Measurements from ENCODE around the gene RPS19BP1. TPM values are rescaled to one million over a fixed set of nuclear protein-coding genes. Genes with fewer than 3 reads are reported as not detected.

RPS19BP1 gene
- total RNA-seq, 4 donors from 2014 or later, result 59.4 to 132 (median 93.7) TPM

- peak; percentile 56 to 84 (median 58) for DNase-seq
- H3K4me3 ChIP-seq, result no peak overlapping the region
- H3K27me3 ChIP-seq, result no peaks in the 10 kb centered on the region
- TF ChIP-seq POLR2A (IDR thresholded peaks at IDR 0.05), result peak in 1 of 2 donors; percentile 35
- TF ChIP-seq, protein P1, sequence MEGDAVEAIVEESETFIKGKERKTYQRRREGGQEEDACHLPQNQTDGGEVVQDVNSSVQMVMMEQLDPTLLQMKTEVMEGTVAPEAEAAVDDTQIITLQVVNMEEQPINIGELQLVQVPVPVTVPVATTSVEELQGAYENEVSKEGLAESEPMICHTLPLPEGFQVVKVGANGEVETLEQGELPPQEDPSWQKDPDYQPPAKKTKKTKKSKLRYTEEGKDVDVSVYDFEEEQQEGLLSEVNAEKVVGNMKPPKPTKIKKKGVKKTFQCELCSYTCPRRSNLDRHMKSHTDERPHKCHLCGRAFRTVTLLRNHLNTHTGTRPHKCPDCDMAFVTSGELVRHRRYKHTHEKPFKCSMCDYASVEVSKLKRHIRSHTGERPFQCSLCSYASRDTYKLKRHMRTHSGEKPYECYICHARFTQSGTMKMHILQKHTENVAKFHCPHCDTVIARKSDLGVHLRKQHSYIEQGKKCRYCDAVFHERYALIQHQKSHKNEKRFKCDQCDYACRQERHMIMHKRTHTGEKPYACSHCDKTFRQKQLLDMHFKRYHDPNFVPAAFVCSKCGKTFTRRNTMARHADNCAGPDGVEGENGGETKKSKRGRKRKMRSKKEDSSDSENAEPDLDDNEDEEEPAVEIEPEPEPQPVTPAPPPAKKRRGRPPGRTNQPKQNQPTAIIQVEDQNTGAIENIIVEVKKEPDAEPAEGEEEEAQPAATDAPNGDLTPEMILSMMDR (IDR thresholded peaks at IDR 0.05), result no peak
- H3K9me3 ChIP-seq, result no peaks in the 10 kb centered on the region
- H3K4me1 ChIP-seq, result peaks cover 23 to 75% (median 48%) of the 10 kb centered on the region in 4 donors
- H3K27ac ChIP-seq, result peak overlapping the region; percentile 59 to 91 (median 82)
- H3K36me3 ChIP-seq, result peaks cover 0 to 35% (median 0%) of the 10 kb centered on the region in 3 donors
Observed at GRCh38 chr22:39527481-39527961, 5.0 kb downstream of the RPS19BP1 start.

GRCh38 chr22:39526736-39527171, 5.8 kb downstream of the RPS19BP1 start:
- Histone ChIP-seq H3K36me3 (peaks cover 0 to 42% (median 0%) of the 10 kb centered on the region in 3 donors), H3K27ac (peak overlapping the region in 3 of 4 donors; percentile 77 to 91 (median 88)), H3K9me3 (no peaks in the 10 kb centered on the region), H3K4me3 (no peak overlapping the region), H3K27me3 (no peaks in the 10 kb centered on the region), H3K4me1 (peaks cover 23 to 80% (median 54%) of the 10 kb centered on the region in 4 donors)
- DNase-seq, result peak in 1 of 3 donors; percentile 71
- TF ChIP-seq, protein P1 (IDR thresholded peaks at IDR 0.05), result no peak
- no peak for TF ChIP-seq POLR2A (IDR thresholded peaks at IDR 0.05)

GRCh38 chr22:39525658-39525975, 6.9 kb downstream of the RPS19BP1 start:
- peak overlapping the region in 3 of 4 donors; percentile 6 to 41 (median 31) for H3K27ac ChIP-seq
- TF ChIP-seq POLR2A (IDR thresholded peaks at IDR 0.05), result no peak
- TF ChIP-seq, protein P1 (IDR thresholded peaks at IDR 0.05), result no peak
- H3K4me3 ChIP-seq, result no peak overlapping the region
- no peaks in the 10 kb centered on the region for H3K27me3 ChIP-seq
- DNase-seq, result no peak
- H3K36me3 ChIP-seq, result peaks cover 0 to 49% (median 0%) of the 10 kb centered on the region in 3 donors
- H3K4me1 ChIP-seq, result peaks cover 23 to 73% (median 52%) of the 10 kb centered on the region in 4 donors
- no peaks in the 10 kb centered on the region for H3K9me3 ChIP-seq

DNA sequence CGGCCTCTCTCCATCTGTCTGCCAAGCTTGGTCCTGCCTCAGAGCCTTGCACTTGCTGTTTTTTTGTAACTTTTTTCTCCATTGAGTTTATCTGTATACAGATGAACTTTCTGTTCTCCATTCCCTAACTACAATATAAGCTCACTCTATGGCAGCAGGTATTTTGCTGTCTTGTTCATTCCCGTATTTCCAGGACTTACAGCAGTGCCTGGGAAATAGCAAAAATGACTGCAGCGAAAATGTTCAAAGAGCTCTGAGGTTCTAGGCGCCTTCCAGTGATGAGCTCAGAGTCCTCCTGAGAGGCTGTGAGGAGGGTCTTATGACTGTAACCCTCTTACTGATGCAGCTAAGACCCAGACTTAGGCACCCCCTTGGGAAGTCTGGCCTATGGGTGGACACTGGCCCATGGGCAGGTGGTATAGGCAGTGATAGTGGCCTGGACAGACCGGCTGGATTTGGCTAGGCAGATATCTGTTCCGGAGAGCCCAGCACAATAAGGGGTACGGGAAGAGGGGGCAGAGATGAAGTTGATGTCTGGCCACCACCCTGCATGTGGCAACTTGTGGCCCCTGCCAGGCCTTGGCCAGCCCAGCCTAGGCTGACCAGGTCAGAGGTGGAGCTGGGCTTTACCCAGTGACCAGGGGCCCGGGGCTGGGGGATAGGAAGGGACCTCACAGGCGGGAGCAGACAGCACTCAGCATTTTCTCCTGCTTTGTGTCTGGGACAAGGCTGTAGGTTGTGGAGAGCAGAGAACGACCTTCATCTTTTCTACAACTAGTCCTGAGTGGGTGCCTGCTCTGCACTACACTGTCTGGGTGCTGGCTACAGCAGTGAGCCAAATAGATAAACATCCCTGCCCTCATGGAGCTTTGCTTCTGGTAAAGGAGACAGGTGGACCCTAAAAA, 7.5 kb downstream of the RPS19BP1 start:
- no peaks in the 10 kb centered on the region for H3K9me3 ChIP-seq
- DNase-seq, result no peak
- H3K36me3 ChIP-seq, result peaks cover 0 to 44% (median 0%) of the 10 kb centered on the region in 3 donors
- H3K27ac ChIP-seq, result peak overlapping the region in 3 of 4 donors; percentile 6 to 41 (median 31)
- no peak overlapping the region for H3K4me3 ChIP-seq
- peaks cover 20 to 67% (median 48%) of the 10 kb centered on the region in 4 donors for H3K4me1 ChIP-seq
- TF ChIP-seq POLR2A (IDR thresholded peaks at IDR 0.05), result no peak
- TF ChIP-seq, protein P1 (IDR thresholded peaks at IDR 0.05), result no peak
- no peaks in the 10 kb centered on the region for H3K27me3 ChIP-seq

DNA sequence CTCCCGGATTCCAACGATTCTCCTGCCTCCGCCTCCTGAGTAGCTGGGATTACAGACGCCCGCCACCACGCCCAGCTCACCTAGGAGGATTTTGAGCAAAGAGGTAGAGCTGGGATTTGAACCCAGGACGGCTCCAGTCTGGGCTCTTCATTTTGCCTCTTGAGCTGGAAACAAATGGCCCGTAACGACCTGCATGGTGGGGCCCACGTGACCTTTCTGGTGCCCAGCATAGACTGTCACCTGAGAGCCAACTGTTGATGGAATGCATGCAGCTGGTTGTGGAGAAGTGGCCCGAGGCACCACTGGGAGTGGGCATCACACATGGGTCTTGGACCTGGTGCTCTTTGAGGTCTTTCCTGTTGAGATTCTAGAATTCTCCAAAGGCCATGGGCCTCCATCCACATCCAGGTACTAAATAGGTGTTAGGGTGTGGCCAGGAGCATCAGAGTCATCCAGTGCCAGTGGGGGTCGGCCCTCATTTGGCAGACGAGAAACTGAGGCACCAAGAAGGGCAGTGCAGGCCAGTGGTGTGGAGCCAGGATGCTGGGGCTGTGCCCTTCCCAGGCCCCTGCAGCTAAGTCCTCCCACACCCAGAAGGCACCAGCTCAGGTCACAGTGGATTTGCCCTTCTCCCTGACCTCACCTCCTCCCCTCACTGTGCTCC, 8.3 kb downstream of the RPS19BP1 start:
- no peak for DNase-seq
- H3K36me3 ChIP-seq, result peaks cover 0 to 37% (median 0%) of the 10 kb centered on the region in 3 donors
- H3K27me3 ChIP-seq, result no peaks in the 10 kb centered on the region
- H3K4me1 ChIP-seq, result peaks cover 17 to 61% (median 41%) of the 10 kb centered on the region in 4 donors
- no peaks in the 10 kb centered on the region for H3K9me3 ChIP-seq
- peak overlapping the region in 2 of 4 donors; percentile 31 to 41 for H3K27ac ChIP-seq
- TF ChIP-seq POLR2A (IDR thresholded peaks at IDR 0.05), result no peak
- TF ChIP-seq, protein P1 (IDR thresholded peaks at IDR 0.05), result no peak
- no peak overlapping the region for H3K4me3 ChIP-seq

Data from Peyer's patch (tissue), 4 donors.